Activated CD8-positive, alpha-beta T cell treated with anti-CD3 and anti-CD28 coated beads, Interleukin-2, amount 10 ng/mL, durations not matched to agents 7 days and 5 days (primary cell): ENCODE measurements around the gene GALNT2. TPM values are rescaled to one million over a fixed set of nuclear protein-coding genes. Genes with fewer than 3 reads are reported as not detected.

Source experiments
- ATAC-seq: fragments of 150-1000 bp; cut with Tn5 transposase; one replicate; pipeline ENCODE4 v1.10.0; 2021; ENCODE audit warnings: moderate library complexity
- CTCF ChIA-PET: fragments of 350-600 bp; sonication (Branson Sonifier 250); formaldehyde crosslinking; loops from one replicate; lab custom pipeline; 2021; ENCODE audit warnings: antibody characterized with exemption; lab: Charles Lee
- POLR2A ChIA-PET: fragments of 350-600 bp; sonication (Branson Sonifier 250); formaldehyde crosslinking; loops from one replicate; lab custom pipeline; 2021; ENCODE audit warnings: antibody characterized with exemption; lab: Charles Lee
- DNase-seq: peaks from one replicate; pipeline ENCODE4 v3.0.0-alpha.2; 2020
- H3K27ac Mint-ChIP-seq: one replicate; pipeline ENCODE4 v1.8.0; 2021; ENCODE audit warnings: mild to moderate bottlenecking, mixed read lengths
- H3K27me3 Mint-ChIP-seq: one replicate; pipeline ENCODE4 v1.8.0; 2021; ENCODE audit warnings: low read depth, mixed read lengths
- H3K36me3 Mint-ChIP-seq: one replicate; pipeline ENCODE4 v1.8.0; 2021; ENCODE audit warnings: low read depth, mixed read lengths
- H3K4me1 Mint-ChIP-seq: one replicate; pipeline ENCODE4 v1.8.0; 2021; ENCODE audit warnings: low read depth, mixed read lengths
- H3K4me3 Mint-ChIP-seq: one replicate; pipeline ENCODE4 v1.8.0; 2021; ENCODE audit warnings: mild to moderate bottlenecking, mixed read lengths
- H3K9me3 Mint-ChIP-seq: one replicate; pipeline ENCODE4 v1.8.0; 2022; ENCODE audit warnings: mixed read lengths; ENCODE audit not compliant: insufficient read depth
- total RNA-seq, 2 experiments: library from RNA; stranded (reverse); gene quantifications; one replicate each; pipeline ENCODE4 v1.2.3, GENCODE V29; 2021

Gene GALNT2
- total RNA-seq, 2 experiments from 2014 or later = 20.7 to 21.2 TPM

GRCh38 chr1:230300322-230301301 lies 233.6 kb downstream of the GALNT2 start:
- no peaks in the 10 kb centered on the region for H3K36me3 Mint-ChIP-seq
- H3K27me3 Mint-ChIP-seq = peaks cover 7% of the 10 kb centered on the region
- peaks cover 10% of the 10 kb centered on the region for H3K4me1 Mint-ChIP-seq
- no peak overlapping the region for H3K27ac Mint-ChIP-seq
- ATAC-seq = no peak
- H3K9me3 Mint-ChIP-seq = no peaks in the 10 kb centered on the region
- no peak for DNase-seq
- H3K4me3 Mint-ChIP-seq = no peak overlapping the region
- ChIA-PET CTCF (interaction anchor here (1.0 kb wide), 1 partner anchor 851 kb away, joined by 3 read pairs; no protein-coding TSS in a partner anchor), POLR2A (interaction anchor here (0.5 kb wide), 1 partner anchor 91 kb away, joined by 3 read pairs; no protein-coding TSS in a partner anchor)

- Mint-ChIP-seq H3K36me3 (no peaks in the 10 kb centered on the region), H3K27ac (no peak overlapping the region), H3K4me1 (peaks cover 13% of the 10 kb centered on the region), H3K4me3 (no peak overlapping the region), H3K9me3 (no peaks in the 10 kb centered on the region), H3K27me3 (peaks cover 3% of the 10 kb centered on the region)
- DNase-seq (no peak), ATAC-seq (no peak)
- CTCF ChIA-PET = no interaction called here
- POLR2A ChIA-PET = interaction anchor here (0.5 kb wide), 1 partner anchor 91 kb away, joined by 3 read pairs; no protein-coding TSS in a partner anchor
These were observed 234.3 kb downstream of the GALNT2 start for GRCh38 chr1:230301322-230301721.

DNA sequence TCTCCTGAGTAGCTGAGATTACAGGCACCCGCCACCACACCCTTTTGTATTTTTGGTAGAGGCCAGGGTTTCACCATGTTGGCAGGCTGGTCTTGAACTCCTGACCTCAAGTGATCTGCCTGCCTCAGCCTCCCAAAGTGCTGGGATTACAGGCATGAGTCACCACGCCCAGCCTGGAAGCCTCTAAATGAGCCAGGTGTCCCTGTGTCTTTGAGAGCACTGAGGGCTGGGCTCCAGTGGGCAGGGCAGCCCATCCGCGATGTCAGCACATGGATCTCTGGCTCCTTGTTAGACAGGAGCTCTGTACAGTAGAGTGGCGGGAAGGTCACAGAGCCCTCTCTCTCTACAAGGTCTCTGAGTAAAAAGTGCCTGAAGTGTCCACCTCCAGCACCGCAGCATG lies 234.8 kb downstream of the GALNT2 start:
- H3K27ac Mint-ChIP-seq = no peak overlapping the region
- H3K9me3 Mint-ChIP-seq = no peaks in the 10 kb centered on the region
- ChIA-PET POLR2A (no interaction called here), CTCF (no interaction called here)
- peaks cover 3% of the 10 kb centered on the region for H3K27me3 Mint-ChIP-seq
- H3K4me3 Mint-ChIP-seq = no peak overlapping the region
- ATAC-seq (no peak), DNase-seq (no peak)
- H3K4me1 Mint-ChIP-seq = peaks cover 13% of the 10 kb centered on the region
- H3K36me3 Mint-ChIP-seq = no peaks in the 10 kb centered on the region

DNA sequence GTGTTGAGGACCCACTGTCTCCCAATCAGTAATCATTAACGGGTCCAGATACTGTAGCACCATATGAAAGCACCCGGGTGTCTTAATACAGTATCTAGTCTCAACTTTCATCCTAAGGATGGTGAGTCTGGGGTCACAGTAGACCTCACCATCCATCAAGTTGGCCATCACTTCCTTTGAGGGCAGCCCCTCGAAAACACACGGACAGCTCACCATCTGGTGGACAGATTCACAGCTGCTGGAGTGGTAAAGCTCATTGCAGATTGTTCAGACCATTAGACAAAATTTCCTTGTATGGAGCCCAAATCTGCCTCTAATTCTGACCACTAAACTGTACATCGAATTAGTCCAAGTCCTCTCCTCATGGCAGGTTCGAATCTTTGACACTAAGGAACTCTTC lies 236.0 kb downstream of the GALNT2 start:
- Mint-ChIP-seq H3K4me1 (peaks cover 13% of the 10 kb centered on the region), H3K36me3 (no peaks in the 10 kb centered on the region), H3K27me3 (no peaks in the 10 kb centered on the region), H3K4me3 (no peak overlapping the region), H3K27ac (no peak overlapping the region), H3K9me3 (no peaks in the 10 kb centered on the region)
- CTCF ChIA-PET = interaction anchor here (1.3 to 4.9 kb wide), 2 partner anchors 25 to 641 kb away, joined by 4 to 24 read pairs; no protein-coding TSS in a partner anchor
- DNase-seq (no peak), ATAC-seq (no peak)
- POLR2A ChIA-PET = no interaction called here

DNA sequence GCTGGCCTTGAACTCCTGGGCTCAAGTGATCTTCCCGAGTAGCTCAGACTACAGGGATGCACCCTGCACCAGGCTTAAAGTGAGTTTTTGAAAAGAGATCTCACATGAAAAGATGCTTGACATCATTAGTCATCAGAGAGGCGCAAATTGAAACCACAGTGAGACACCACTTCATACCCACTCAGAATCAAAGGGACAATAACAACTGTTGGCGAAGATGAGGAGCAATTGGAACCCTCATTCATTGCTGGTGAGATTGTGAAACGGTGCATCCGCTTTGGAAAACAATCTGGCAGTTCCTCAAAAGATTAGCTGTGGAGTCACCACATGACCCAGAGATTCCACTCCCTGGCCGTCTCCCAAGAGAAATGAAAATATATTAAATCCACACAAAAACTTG lies 236.8 kb downstream of the GALNT2 start:
- peaks cover 13% of the 10 kb centered on the region for H3K4me1 Mint-ChIP-seq
- no peak overlapping the region for H3K27ac Mint-ChIP-seq
- H3K9me3 Mint-ChIP-seq = no peaks in the 10 kb centered on the region
- CTCF ChIA-PET = interaction anchor here (1.4 to 4.9 kb wide), 2 partner anchors 30 to 642 kb away, joined by 4 to 24 read pairs; no protein-coding TSS in a partner anchor
- DNase-seq = no peak
- no peaks in the 10 kb centered on the region for H3K36me3 Mint-ChIP-seq
- no peak overlapping the region for H3K4me3 Mint-ChIP-seq
- ATAC-seq = no peak
- H3K27me3 Mint-ChIP-seq = no peaks in the 10 kb centered on the region
- POLR2A ChIA-PET = no interaction called here

GRCh38 chr1:230306169-230306568 lies 239.1 kb downstream of the GALNT2 start:
- ATAC-seq (peak; percentile 71), DNase-seq (peak; percentile 58)
- peaks cover 15% of the 10 kb centered on the region for H3K4me1 Mint-ChIP-seq
- H3K36me3 Mint-ChIP-seq = no peaks in the 10 kb centered on the region
- H3K27me3 Mint-ChIP-seq = no peaks in the 10 kb centered on the region
- H3K27ac Mint-ChIP-seq = no peak overlapping the region
- no peaks in the 10 kb centered on the region for H3K9me3 Mint-ChIP-seq
- ChIA-PET POLR2A (no interaction called here), CTCF (interaction anchor here (0.7 to 4.9 kb wide), 9 partner anchors 34 to 793 kb away, joined by 3 to 24 read pairs (median 3); no protein-coding TSS in a partner anchor)
- H3K4me3 Mint-ChIP-seq = no peak overlapping the region

- ChIA-PET CTCF (interaction anchor here (0.7 to 4.9 kb wide), 2 partner anchors 645 to 1048 kb away, joined by 3 to 24 read pairs; no protein-coding TSS in a partner anchor), POLR2A (no interaction called here)
- H3K4me1 Mint-ChIP-seq = peaks cover 15% of the 10 kb centered on the region
- no peaks in the 10 kb centered on the region for H3K9me3 Mint-ChIP-seq
- H3K4me3 Mint-ChIP-seq = no peak overlapping the region
- no peaks in the 10 kb centered on the region for H3K27me3 Mint-ChIP-seq
- no peaks in the 10 kb centered on the region for H3K36me3 Mint-ChIP-seq
- ATAC-seq (no peak), DNase-seq (no peak)
- H3K27ac Mint-ChIP-seq = peak overlapping the region; percentile 68
These were observed 240.2 kb downstream of the GALNT2 start for GRCh38 chr1:230307213-230307612.

GRCh38 chr1:230308039-230308438 lies 241.0 kb downstream of the GALNT2 start:
- POLR2A ChIA-PET = no interaction called here
- DNase-seq (no peak), ATAC-seq (no peak)
- Mint-ChIP-seq H3K27me3 (no peaks in the 10 kb centered on the region), H3K4me1 (peaks cover 14% of the 10 kb centered on the region), H3K36me3 (no peaks in the 10 kb centered on the region), H3K9me3 (no peaks in the 10 kb centered on the region), H3K27ac (no peak overlapping the region), H3K4me3 (no peak overlapping the region)
- CTCF ChIA-PET = interaction anchor here (1.3 kb wide), 1 partner anchor 198 kb away, joined by 3 read pairs; no protein-coding TSS in a partner anchor

DNA sequence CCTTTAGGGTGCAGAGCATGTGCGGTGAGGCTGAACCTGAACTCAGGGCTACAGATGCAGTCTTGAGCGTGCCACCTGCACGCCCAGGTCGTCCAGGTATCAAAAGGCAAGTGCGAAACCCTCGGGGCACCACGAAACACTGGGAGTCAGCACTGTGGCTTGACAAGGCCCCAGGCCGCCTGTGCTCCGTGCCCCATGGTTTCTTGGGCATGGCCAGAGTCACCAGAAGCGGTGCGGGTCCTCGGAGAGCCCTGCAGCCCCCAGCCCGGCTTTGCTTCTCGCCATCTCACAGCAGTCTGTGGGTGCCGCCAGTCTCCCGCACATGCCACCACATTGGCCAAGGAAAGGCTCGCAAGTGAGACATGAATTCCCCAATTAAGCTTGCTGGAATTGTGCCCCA lies 241.8 kb downstream of the GALNT2 start:
- H3K4me1 Mint-ChIP-seq = peaks cover 8% of the 10 kb centered on the region
- DNase-seq = no peak
- no peak overlapping the region for H3K27ac Mint-ChIP-seq
- H3K36me3 Mint-ChIP-seq = no peaks in the 10 kb centered on the region
- no peak overlapping the region for H3K4me3 Mint-ChIP-seq
- no peaks in the 10 kb centered on the region for H3K27me3 Mint-ChIP-seq
- H3K9me3 Mint-ChIP-seq = no peaks in the 10 kb centered on the region
- no peak for ATAC-seq
- POLR2A ChIA-PET = no interaction called here
- CTCF ChIA-PET = interaction anchor here (0.7 to 1.3 kb wide), 2 partner anchors 199 to 648 kb away, joined by 3 to 4 read pairs; no protein-coding TSS in a partner anchor

- Mint-ChIP-seq H3K9me3 (no peaks in the 10 kb centered on the region), H3K36me3 (no peaks in the 10 kb centered on the region), H3K4me1 (peaks cover 5% of the 10 kb centered on the region), H3K27ac (no peak overlapping the region), H3K27me3 (no peaks in the 10 kb centered on the region), H3K4me3 (no peak overlapping the region)
- POLR2A ChIA-PET = no interaction called here
- DNase-seq (no peak), ATAC-seq (no peak)
- CTCF ChIA-PET = interaction anchor here (0.7 to 1.3 kb wide), 4 partner anchors 37 to 649 kb away, joined by 3 to 4 read pairs (median 3); no protein-coding TSS in a partner anchor
These were observed 242.7 kb downstream of the GALNT2 start for GRCh38 chr1:230309646-230310177.

DNA sequence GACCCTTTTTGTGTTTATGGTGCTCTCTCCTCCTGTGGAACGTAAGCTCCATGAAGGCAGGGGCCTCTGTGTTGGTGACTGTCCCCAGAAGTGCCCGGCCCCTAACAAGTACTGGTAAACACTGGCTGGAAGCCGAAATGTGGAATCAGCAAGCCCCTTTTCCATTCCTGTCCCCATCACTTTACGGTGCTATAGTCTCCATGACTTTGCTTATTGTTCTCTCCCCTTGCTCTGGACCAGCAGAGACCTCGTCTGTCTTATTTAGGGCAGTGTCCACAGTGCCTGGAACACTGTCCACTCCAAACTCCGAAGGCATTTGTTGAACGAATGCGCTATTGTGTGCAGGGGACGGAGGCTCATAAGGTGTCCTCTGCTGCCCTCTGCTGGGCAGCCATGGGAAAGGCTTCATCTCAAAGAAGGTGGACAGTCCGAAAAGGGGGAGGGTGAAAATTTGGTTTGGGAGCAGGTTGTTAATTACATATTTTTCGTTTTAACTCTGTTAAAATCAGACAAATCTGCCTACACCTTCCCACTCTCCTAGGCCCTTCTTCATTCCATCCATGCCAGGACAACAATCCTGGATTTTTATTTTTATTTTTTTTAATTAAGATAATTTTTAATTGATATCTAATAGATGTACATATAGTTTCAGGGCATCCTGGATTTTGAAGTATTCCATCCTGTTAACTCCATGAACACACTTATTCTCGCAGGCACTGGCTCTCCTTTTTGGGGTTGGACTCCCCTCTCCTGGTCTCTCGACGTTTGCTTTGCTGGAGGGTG lies 243.5 kb downstream of the GALNT2 start:
- Mint-ChIP-seq H3K9me3 (no peaks in the 10 kb centered on the region), H3K36me3 (no peaks in the 10 kb centered on the region), H3K4me1 (peaks cover 5% of the 10 kb centered on the region), H3K27me3 (no peaks in the 10 kb centered on the region), H3K4me3 (no peak overlapping the region), H3K27ac (no peak overlapping the region)
- ATAC-seq (peak; percentile 63), DNase-seq (peak; percentile 73)
- ChIA-PET CTCF (interaction anchor here (0.7 to 1.3 kb wide), 5 partner anchors 38 to 650 kb away, joined by 3 to 5 read pairs (median 3); no protein-coding TSS in a partner anchor), POLR2A (no interaction called here)
